Ammon's horn (tissue), 1 donor: ENCODE data around the gene SPEN.
"Not testable (repeated sequence)": the region's sequence is repeated elsewhere in the genome, so short reads cannot be mapped to it uniquely, and the experiment has no call there.

ENCODE experiments used
- DNase-seq: peaks from one replicate; pipeline ENCODE4 v3.0.0-alpha.2; 2016; ENCODE audit warnings: low spot score

Gene SPEN

DNA sequence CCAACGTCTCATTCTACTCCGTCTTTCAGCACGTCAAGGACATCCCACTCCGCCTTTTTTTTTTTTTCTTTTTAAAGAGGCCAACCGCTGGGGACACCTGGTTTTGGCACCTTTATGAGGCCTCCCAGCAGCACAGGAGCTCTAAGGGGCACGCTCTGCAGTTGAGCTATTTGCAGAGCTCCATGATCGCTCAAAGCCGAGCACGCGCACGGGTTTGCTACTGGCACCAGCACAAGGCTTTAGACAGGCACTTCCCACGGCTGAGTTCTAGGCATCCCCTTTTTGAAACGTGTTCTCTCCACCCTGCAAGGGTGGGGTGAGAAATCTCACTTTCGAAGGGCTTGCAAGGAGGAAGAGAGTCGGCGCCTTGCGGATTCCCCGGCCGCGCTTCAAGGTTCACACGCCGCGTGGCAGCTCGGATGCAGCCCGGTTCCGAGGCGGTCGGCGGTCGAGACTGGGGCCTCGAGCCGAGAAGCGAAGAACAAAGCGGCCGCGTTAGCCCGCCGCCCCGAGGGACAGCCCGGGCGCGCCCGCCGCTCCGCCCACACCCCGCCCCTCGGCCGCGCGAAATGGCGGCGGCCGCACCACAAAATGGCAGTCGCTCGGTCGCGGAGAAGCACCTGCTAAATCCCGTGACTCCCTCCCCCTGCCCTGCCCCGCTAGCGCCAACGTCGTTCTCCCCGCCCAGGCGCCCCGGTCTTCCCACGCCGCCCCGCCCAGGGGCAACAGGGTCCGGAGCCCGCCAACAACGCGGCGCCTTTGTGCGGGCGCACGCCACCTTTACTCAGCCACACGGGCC, 12.9 kb upstream of the SPEN start:
- DNase-seq = peak; percentile 91

DNA sequence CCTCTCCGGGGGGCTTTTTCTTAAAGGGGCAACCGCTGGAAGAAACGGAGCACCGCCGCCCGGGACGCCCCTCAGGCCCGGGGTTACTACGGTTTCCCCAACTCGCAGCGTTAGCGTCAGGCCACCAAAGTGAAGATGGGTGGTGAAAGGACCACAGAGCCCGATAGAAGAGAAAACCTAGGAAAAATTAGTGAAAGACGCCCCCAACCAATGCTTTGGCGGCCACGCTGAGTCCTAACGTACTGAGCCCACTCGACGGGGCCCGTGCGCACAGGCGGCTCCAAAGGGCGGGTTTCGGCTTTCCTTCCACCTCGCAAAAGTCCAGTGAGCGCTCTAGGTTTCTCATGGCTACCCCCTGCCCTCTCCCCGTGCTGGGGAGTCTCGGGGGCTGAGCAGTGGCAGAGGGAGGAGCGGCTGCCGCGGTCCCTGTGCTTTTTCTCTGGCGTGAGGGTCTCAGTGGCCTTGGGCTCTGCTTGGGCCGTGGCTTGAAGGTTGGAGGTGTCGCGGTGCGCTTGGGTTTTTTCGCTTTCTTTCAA, 12.2 kb upstream of the SPEN start:
- no peak for DNase-seq

DNA sequence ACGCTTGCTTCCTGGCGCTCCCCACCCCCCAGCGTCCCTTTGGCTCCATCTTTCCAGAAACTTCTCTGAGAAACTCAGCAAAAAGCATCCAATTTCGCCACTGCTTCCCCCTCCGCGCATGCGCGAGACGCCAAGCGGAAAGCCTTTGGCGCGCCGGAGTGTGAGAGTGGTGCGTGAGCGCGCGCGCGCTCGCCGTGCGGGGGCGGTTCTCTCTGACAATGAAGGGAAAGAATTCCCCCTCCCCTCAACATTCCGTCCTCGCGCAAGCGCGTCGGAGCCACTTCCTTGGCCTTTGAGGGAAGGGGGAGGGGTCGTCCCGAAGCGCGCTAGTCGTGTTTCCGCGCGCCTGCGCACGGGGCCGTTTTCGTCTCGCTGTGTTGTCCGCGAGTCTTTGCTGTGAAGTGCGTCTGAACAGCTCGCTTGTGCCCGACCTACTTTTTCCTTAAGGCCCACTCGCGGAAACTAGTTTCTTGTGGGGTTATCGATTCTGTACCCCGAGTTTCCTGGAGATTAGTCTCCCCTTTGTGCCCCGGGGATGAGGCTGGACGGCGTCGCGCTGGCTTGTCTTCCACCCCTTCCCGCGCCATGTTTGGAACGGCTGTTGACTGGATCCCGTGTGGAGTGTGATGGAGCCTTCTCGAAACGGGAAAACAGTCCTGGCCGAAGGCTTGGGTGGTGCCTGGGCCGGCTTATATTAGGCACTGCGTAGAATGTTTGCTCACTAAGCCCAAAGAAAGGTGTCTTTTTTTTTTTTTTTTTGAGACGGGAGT, 11.6 kb upstream of the SPEN start:
- peak; percentile 99 for DNase-seq

DNA sequence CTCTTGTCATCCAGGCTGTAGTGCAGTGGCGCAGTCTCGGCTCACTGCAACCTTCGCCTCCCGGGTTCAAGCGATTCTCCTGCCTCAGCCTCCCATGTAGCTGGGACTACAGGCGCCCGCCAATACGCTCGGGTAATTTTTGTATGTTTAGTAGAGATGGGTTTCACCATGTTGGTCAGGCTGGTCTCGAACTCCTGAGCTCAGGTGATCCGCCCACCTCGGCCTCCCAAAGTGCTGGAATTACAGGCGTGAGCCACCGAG, 11.1 kb upstream of the SPEN start:
- not testable (repeated sequence) for DNase-seq

DNA sequence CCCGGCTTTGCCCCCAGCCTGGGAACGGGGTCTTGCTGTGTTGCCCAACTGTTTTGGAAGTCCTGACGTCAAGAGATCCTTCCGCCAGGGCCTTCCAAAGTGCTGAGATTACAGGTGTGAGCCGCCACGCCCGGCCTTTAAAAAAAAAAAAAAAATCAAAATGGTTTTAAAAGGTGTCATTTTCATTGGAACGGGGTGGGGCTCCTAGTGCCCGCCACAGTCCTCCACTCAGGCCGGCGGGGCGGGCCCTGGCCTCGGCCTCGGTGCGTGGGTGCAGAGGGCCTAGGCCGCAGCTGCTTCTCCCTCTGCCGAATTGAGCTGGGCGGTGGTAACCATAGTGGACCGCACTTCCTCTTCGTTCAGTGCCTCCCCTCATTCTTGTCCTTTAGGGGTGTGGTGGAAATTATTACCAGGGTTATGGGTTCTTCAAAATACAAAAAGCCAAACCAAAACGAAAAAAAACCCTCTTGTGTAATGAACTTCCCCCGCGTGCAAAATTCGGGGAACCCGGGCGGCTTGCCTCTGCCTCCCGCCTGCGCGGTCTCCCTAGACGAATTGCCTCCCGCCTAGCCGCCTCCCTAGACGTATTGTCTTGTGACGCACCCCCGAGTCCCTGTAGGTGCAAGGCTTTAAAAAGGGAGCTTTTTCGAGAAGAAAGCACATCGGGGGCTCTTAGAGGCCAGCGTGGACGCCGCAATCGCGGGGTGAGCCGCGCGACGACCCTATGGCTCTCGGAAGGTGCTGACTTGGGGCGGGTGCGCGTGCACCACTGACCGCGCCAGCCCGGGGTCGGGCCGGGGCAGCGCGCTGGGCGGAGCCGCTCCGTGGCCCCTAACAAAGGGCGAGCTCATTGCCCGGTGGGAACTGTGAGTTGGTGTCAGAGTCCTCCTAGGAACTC, 10.5 kb upstream of the SPEN start:
- no peak for DNase-seq

DNA sequence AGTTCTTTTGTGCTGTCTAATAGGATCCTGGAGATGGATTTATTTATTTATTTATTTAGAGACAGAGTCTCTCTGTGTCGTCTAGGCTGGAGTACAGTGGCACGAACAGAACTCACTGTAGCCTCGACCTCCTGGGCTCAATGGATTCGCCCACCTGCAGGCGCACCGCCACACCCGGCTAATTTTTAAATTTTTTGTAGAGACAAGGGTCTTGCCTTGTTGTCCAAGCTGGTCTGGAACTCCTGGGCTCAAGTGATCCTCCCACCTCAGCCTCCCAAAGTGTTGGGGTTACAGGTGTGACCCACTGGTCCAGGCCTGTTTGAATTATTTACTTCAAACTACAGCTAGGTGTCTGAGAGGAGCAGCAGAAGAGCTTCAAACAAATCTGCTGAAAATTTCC, 9.6 kb upstream of the SPEN start:
- DNase-seq = no peak

DNA sequence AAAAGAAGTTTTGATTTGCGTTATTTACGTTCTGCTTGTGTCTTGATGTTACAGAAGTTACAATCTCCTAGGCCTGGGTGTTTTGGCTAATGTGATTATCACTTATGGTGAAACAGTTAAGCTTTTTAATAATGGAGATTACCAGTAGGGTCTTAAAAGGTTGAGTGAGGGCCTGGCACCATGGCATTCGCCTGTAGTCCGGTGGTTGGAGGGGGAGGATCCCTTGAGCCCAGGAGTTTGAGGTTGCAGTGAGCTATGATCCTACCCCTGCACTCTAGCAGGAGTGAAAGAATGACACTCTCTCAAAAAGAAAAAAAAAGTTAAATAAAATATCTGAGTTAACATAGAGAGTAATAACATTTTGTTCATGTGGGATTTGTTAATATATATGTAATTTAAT, 8.8 kb upstream of the SPEN start:
- DNase-seq = no peak

DNA sequence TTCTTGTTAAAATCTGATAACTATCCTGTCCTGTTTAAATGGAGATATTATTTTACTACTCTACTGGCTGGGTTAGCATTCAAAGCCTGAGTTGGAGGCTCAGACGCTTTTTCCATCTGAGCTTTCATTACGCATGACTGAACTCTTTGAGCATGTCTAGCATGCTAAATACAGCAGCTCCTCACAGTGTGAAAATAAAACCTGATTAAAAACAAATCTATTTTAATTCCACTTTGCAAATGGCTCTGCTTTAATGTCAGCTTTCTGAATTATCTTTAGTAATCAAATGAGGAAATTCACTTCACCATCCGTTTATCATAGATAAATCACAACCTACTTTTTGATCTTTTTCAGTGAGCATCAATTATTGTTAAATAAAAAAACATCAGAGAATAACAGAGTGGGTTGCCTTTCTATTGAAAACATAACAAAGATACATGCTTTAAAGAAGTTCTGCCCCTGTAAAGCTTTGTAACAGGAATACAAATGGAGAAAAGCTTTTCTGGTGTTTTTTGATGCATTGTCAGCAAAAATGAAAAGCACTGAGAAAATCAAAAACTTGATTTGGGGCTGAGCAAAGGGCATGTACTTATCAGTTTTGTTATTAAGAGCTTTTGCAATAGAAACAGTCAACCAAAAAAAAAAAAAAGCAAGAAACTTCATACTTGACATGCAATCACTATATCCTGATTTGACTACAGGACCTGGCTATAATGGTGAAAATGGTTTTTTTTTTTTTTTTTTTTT, 3.5 kb upstream of the SPEN start:
- DNase-seq = peak; percentile 77

DNA sequence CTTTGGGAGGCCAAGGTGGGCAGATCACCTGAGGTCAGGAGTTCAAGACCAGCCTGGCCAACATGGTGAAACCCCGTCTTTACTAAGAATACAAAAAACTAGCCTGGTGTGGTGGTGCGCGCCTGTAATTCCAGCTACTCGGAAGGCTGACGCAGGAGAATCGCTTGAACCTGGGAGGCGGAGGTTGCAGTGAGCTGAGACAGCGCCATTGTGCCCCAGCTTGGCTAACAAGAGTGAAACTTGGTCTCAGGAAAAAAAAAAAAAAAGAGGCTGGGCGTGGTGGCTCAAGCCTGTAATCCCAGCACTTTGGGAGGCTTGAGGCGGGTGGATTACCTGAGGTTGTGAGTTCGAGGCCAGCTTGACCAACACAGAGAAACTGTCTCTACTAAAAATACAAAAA, 1.5 kb upstream of the SPEN start:
- DNase-seq = not testable (repeated sequence)

DNA sequence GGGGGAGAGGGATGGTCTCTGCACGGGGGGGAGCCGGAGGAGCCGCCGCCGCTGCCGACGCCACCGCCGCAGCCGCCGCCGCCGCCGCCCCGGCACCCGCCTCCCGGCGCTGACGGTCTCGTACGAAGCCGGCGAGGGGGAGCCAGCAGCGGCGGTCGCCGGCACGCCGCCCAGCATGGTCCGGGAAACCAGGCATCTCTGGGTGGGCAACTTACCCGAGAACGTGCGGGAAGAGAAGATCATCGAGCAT, 311 bp downstream of the SPEN start:
- no peak for DNase-seq

DNA sequence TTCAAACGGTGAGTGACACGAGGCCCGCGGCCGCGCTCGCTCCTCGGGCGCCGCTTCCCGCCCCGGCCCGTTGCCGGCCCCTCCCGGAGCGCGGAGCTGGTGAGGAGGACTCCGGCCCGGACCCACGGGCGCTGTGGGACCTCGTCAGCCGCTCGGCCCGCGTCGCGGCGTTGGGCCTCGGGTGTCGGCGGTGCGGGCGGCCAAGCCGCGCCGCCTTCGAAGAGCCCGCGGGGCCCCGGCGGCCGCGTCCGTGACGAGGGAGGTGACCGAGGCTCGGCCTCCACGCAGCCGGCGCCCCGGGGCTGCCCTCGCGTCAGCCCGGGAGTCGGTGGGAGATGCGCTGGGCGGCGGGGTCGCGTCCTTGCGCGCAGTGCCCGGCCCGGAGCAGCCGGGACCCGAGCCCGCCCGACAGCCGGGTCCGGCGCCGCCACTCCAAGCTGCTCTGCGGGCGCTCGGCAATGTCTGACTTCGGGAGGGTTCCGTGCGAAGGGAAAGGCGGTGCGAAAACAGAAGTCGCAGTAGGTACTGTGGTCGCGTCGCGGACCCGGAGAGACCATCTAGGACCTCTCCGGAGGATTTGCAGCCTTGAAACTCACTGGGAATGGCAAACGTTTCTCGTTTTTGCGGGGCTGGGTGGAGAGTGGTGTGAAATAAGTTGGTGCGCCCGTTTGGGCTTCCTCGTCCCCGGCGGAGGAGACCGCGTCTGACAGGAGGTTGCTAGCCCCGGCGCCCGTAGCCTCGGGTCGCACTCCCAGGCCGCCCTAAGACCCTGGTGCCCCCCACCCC, 829 bp downstream of the SPEN start:
- DNase-seq = peak; percentile 40

DNA sequence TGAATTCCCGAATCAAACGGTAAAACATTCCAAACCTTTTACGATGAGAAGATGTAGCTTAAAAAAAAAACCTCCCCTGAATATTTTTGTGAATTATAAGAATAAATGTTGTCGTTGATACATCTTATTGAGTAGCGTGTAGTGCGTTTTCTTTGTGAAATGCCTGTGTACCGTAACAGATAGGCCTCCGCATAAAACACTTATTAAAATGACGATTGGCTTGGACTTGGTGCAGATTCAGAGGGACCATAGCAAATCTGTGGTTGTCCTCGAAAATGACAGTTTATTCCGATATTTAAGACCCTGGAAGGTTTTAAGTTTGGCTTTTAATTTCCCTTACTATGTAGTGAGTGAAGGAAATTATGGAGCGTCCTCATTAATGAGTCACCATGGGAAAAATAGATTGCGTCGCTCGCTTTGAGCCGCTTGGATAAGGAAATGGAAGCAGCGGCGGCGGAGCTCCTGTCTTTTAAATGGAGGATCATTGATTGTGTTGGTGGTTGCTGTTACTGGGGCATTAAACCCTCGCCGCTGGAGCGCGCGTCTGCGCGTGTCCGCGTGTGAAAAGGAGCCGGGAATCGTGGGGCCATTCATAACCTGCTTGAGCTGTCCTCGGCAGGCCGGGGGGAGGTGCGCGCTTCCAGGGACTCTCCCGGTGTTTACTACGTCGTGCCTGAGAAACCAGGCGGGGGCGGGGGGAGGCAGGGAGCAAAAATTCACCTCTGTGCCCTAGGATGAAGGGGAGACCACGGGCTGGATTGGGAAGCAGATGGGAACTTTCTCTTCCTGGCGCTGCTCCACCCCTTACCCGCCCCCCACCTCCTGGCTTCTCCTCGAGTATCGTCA, 1.6 kb downstream of the SPEN start:
- peak; percentile 92 for DNase-seq

DNA sequence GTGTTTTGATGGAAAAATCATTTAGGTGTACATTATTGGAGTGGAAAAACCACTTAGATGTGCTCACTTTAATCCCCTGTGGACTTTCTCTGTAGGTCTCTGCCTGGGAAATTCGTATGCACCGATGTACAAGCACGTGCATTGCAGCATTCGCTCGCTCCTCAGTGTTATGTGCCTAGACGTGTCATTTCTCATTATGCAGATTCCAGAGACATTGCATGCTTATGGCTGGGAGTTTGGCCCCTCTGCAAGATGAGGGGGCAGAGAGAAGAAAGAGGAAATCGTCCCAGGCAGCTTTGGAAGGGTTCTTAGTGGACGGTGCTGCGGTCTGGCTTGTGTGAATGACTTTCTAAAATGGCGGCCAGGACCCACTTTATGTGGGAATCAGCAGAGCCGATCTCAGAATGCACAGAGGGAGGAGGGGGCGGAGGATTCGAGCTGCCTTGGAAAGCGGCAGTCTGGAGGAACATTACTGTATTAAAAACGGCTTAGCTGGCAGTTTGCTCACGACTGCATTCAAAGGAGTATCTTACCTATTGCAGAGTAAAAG, 2.3 kb downstream of the SPEN start:
- DNase-seq = peak; percentile 75

DNA sequence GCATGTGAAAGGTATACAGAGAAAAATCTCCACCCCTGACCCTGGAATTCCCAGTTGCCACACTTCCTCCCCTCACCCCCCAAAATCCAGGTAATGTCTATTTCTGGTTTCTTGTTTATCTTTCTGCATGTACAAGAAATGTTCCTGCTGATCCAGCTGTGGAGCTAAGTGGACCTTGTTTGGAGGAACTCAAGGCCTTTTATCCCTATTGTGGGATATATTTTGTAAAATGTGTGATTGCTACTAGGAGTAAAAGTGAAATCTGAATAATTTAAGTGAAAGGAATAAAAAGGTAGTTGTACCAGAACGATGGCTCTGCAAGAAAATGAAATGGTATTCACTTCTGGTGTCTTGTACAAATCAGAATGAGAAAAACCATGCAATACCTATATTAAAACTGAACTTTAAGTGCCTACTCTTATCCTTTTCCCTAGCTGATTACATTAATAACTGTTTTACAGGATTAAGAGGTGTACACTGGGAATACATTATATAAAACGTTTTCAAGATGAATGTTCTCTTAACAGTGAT, 3.0 kb downstream of the SPEN start:
- DNase-seq = no peak

DNA sequence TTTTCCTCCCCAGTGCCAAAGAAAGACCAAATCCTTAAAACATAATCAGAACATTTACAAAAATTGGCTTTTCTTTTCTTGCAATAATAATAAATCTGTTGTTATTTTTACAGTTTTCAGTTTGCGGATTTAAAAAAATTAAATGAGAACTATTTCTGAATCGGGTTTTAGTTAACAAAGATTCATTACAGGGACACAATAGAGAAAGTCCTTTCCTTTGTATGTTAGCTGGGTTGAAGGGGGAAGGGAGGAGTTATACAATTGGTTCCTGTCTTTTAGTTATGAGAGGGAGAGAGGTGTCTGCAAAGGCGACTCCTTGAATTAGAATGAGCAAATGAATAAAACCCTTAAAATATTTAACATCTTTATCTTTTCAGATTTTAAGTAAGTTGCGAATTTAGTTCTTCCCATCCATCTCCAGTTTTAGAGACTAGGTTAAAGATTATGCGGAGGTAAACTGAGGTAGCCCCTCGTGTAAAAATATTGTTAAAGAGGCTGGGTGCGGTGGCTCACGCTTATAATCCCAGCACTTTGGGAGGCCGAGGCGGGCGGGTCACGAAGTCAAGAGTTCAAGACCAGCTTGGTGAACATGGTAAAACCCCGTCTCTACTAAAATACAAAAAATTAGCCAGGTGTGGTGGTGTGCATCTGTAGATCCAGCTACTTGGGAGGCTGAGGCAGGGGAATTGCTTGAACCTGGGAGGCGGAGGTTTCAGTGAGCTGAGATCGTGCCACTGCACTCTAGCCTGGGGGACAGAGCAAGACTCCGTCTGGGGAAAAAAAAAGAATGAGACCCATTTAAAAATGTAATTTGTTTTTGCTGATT, 3.9 kb downstream of the SPEN start:
- peak; percentile 48 for DNase-seq

DNA sequence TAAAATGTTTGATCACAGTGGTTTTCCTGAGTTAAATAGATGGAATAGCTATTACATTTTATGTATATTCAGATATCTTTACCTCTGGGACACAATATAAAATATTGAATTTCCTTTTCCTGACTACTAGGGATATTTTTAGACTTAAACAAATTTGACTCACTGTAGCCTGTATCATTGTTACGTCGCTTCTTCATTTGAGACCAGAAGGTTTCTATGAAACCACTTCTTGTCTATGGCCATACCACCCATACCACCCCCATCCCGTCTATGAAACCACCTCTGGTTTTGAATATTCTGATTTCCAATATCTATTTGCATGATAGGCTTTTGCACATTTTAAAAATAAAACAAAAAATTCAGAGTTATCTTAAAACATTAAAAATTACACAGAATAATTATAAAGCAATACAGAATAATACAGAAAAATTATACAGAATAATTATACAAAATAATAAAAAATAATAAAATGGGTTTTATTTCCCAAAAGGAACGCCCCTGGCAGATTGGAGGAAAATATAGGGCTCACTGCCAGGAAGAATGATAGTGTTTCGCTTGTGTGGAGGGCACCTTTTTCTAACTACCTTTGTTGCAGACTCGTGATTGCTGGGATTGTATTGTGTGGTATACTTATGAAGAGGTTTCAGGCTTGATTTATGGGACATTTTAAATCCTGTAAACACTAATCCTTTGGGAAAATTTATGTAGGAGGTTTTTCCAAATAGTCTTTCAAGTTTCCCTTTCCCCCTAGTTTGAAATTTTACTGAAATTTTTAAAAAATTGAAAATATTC, 4.7 kb downstream of the SPEN start:
- no peak for DNase-seq

DNA sequence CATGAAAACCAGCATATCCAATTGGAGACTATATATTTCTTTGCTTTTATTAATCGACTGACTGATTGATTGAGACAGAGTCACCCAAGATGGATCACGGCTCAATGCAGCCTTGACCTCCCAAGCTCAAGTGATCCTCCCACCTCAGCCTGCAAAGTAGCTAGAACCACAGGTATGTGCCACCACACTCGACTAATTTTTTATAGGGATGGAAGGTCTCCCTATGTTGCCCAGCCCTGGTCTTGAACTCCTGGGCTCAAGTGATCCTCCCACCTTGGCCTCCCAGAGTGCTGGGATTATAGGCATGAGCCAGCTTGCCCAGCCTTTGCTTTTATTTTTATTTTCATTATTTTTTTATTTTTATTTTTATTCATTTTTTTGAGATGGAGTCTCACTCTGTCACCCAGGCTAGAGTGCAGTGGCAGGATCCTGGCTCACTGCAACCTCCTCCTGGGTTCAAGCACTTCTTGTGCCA, 5.4 kb downstream of the SPEN start:
- DNase-seq = no peak

DNA sequence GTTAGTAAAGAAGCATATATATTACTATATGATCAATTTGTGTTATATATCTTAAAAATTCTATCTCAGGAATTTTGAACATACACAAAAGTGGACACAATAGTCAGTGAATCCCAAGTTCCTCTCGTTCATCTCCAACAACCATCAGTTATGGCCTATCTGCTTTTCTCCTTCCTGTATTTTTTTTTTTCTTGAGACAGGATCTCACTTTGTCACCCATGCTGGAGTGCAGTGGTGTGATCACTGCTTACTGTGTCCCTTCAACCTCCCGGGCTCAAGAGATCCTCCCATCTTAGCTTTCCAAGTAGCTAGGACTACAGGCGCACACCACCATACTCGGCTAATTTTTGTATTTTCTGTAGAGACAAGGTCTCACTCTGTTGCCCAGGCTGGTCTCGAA, 9.4 kb downstream of the SPEN start:
- DNase-seq = no peak
